Thoracic aorta (tissue), 2 donors: ENCODE measurements around the gene ARHGAP8. TPM values are rescaled to one million over a fixed set of nuclear protein-coding genes. Genes with fewer than 3 reads are reported as not detected.

Experiments
- ATAC-seq: fragments of 150-250 bp; one replicate; pipeline ENCODE4 v1.8.0; 2017; ENCODE audit warnings: low read depth; ENCODE audit not compliant: insufficient number of reproducible peaks, low FRiP score
- DNase-seq: peaks from one replicate; pipeline ENCODE4 v3.0.0-alpha.2; 2020; ENCODE audit warnings: low spot score
- H3K27ac ChIP-seq, 2 donors: fragments of 200-600 bp; sonication (generic); 1 replicate in 1 of 2; 2 replicates in 1 of 2; pipeline ENCODE4 v1.5.1; 2016; ENCODE audit warnings: mild to moderate bottlenecking in 2 of 2, moderate library complexity in 2 of 2
- H3K27me3 ChIP-seq: fragments of 200-600 bp; sonication (generic); replicated peaks from 2 replicates; pipeline ENCODE4 v1.6.0; 2016; ENCODE audit warnings: mild to moderate bottlenecking; ENCODE audit not compliant: insufficient read depth
- H3K36me3 ChIP-seq: fragments of 200-600 bp; sonication (generic); one replicate; pipeline ENCODE4 v1.5.1; 2016
- H3K4me1 ChIP-seq, 2 donors: fragments of 200-600 bp; sonication (generic); 1 replicate in 1 of 2; 2 replicates in 1 of 2; pipeline versions ENCODE4 v1.5.1 to v1.6.0; 2016; ENCODE audit warnings: low read depth in 2 of 2, mild to moderate bottlenecking in 1 of 2; ENCODE audit not compliant: control insufficient read depth in 1 of 2
- H3K4me3 ChIP-seq: fragments of 200-600 bp; sonication (generic); 2 replicates; pipeline ENCODE4 v1.5.1; 2016; ENCODE audit warnings: mild to moderate bottlenecking
- H3K9me3 ChIP-seq: fragments of 200-600 bp; sonication (generic); 2 replicates; pipeline ENCODE4 v1.5.1; 2016
- total RNA-seq, 2 donors: library from RNA; depleted of rRNA; stranded (reverse); fragments of >200 nt; gene quantifications; one replicate each; pipeline versions ENCODE4 v1.1.0 to v1.2.3, GENCODE V29; 2016
- TF ChIP-seq, protein P1 (sequence below): fragments of 200-600 bp; sonication (generic); IDR thresholded peaks from one replicate; pipeline ENCODE4 v1.5.1; 2019; ENCODE audit warnings: antibody characterized with exemption

ARHGAP8 gene
- total RNA-seq, 2 donors from 2014 or later: 1.2 to 4.0 TPM

GRCh38 chr22:44811141-44811540, 58.8 kb downstream of the ARHGAP8 start:
- no peak overlapping the region for H3K27ac ChIP-seq
- no peaks in the 10 kb centered on the region for H3K4me1 ChIP-seq
- H3K9me3 ChIP-seq: no peaks in the 10 kb centered on the region
- DNase-seq (no peak), ATAC-seq (no peak)
- no peaks in the 10 kb centered on the region for H3K36me3 ChIP-seq
- H3K4me3 ChIP-seq: no peak overlapping the region
- no peaks in the 10 kb centered on the region for H3K27me3 ChIP-seq
- TF ChIP-seq, protein P1, sequence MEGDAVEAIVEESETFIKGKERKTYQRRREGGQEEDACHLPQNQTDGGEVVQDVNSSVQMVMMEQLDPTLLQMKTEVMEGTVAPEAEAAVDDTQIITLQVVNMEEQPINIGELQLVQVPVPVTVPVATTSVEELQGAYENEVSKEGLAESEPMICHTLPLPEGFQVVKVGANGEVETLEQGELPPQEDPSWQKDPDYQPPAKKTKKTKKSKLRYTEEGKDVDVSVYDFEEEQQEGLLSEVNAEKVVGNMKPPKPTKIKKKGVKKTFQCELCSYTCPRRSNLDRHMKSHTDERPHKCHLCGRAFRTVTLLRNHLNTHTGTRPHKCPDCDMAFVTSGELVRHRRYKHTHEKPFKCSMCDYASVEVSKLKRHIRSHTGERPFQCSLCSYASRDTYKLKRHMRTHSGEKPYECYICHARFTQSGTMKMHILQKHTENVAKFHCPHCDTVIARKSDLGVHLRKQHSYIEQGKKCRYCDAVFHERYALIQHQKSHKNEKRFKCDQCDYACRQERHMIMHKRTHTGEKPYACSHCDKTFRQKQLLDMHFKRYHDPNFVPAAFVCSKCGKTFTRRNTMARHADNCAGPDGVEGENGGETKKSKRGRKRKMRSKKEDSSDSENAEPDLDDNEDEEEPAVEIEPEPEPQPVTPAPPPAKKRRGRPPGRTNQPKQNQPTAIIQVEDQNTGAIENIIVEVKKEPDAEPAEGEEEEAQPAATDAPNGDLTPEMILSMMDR: no peak

DNA sequence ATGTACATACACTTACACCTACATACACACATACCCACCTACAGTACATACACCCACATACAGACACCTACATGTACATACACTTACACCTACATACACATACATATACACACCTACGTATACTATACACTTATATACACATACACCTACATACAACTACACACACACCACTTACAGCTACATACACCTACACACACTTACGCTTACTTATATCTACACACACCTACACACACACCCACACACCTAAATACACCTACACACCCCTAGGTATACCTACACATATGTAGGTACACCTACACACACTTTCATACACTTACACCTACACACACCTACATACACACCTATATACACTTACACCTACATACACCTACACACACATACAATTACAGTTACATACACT, 61.0 kb downstream of the ARHGAP8 start:
- no peak overlapping the region for H3K4me3 ChIP-seq
- H3K9me3 ChIP-seq: no peaks in the 10 kb centered on the region
- no peaks in the 10 kb centered on the region for H3K27me3 ChIP-seq

GRCh38 chr22:44814266-44815098, 62.1 kb downstream of the ARHGAP8 start:
- DNase-seq (no peak), ATAC-seq (no peak)
- no peak overlapping the region for H3K27ac ChIP-seq
- no peaks in the 10 kb centered on the region for H3K4me1 ChIP-seq
- no peak overlapping the region for H3K4me3 ChIP-seq
- H3K36me3 ChIP-seq: no peaks in the 10 kb centered on the region
- TF ChIP-seq, protein P1: no peak
- H3K9me3 ChIP-seq: no peaks in the 10 kb centered on the region
- H3K27me3 ChIP-seq: no peaks in the 10 kb centered on the region

More for the DNA sequence above, 61.0 kb downstream of the ARHGAP8 start:
- DNase-seq: no peak
- Histone ChIP-seq H3K36me3 (no peaks in the 10 kb centered on the region), H3K4me1 (no peaks in the 10 kb centered on the region), H3K27ac (no peak overlapping the region)
- ATAC-seq: no peak
- TF ChIP-seq, protein P1: no peak

GRCh38 chr22:44815099-44816070, 63.0 kb downstream of the ARHGAP8 start:
- DNase-seq: no peak
- Histone ChIP-seq H3K27me3 (no peaks in the 10 kb centered on the region), H3K4me1 (no peaks in the 10 kb centered on the region)

More at GRCh38 chr22:44815099-44816070, 63.0 kb downstream of the ARHGAP8 start:
- H3K4me3 ChIP-seq: no peak overlapping the region
- TF ChIP-seq, protein P1: no peak
- H3K27ac ChIP-seq: no peak overlapping the region
- no peaks in the 10 kb centered on the region for H3K36me3 ChIP-seq
- no peak for ATAC-seq
- H3K9me3 ChIP-seq: no peaks in the 10 kb centered on the region
